GM12878 (cell line): ENCODE measurements around the gene AP1S3. TPM values are rescaled to one million over a fixed set of nuclear protein-coding genes. Genes with fewer than 3 reads are reported as not detected.

Experiments used
- ASH2L ChIP-seq: fragments of 300-600, 200-600 bp; sonication (generic); IDR thresholded peaks from 2 replicates; pipeline ENCODE4 v1.6.1; 2017; ENCODE audit warnings: low read depth, mild to moderate bottlenecking, borderline replicate concordance
- MTA2 ChIP-seq: fragments of 450-650 bp; IDR thresholded peaks from 2 replicates; pipeline ENCODE4 v1.6.1; 2016; ENCODE audit warnings: low read depth, mild to moderate bottlenecking, moderate library complexity
- RUNX3 ChIP-seq: IDR thresholded peaks from 2 replicates; pipeline ENCODE4 v1.6.1; 2012; ENCODE audit warnings: low read length, inconsistent platforms
- SIX5 ChIP-seq: IDR thresholded peaks from 2 replicates; pipeline ENCODE4 v1.6.1; 2011; ENCODE audit warnings: mild to moderate bottlenecking, low read depth, low read length, moderate library complexity; ENCODE audit not compliant: severe bottlenecking
- SMC3 ChIP-seq: IDR thresholded peaks from 2 replicates; pipeline ENCODE4 v1.6.1; 2011; ENCODE audit warnings: low read length, improper control_type of control experiment, borderline replicate concordance
- SP1 ChIP-seq: IDR thresholded peaks from one replicate; pipeline ENCODE4 v1.6.1; 2011; ENCODE audit warnings: low read depth, low read length
- ZNF207 ChIP-seq: fragments of 450-650 bp; IDR thresholded peaks from 2 replicates; pipeline ENCODE4 v1.6.1; 2014; ENCODE audit warnings: antibody characterized with exemption, mild to moderate bottlenecking, borderline replicate concordance
- polyA plus RNA-seq, 11 experiments: library from polyadenylated mRNA; depleted of rRNA in 4 of 11; unstranded in 6 of 11; stranded (reverse) in 5 of 11; fragments of >200 nt; fragmentation: Nextera tagmentation in 4 of 11; fragmentation: Illumina TruSeq in 1 of 11; extraction: Ambion mirVana in 4 of 11; extraction: Trizol in 1 of 11; gene quantifications; 1 replicate in 1 of 11; 2 replicates in 10 of 11; pipeline versions ENCODE4 v1.2.1 to v1.2.3, GENCODE V29; 2011 to 2016; ENCODE audit warnings: inconsistent platforms in 2 of 11, missing spikeins in 2 of 11, low read depth in 1 of 11
- total RNA-seq, 4 experiments: library from RNA; depleted of rRNA in 3 of 4; stranded (reverse); fragments of >200 nt in 3 of 4; fragmentation: Illumina TruSeq in 1 of 4; extraction: Trizol in 1 of 4; gene quantifications; 2 replicates each; pipeline versions ENCODE4 v1.2.1 to v1.2.3, GENCODE V29; 2013 to 2021
- TF ChIP-seq, protein P1 (sequence below): fragments of 450-650 bp; IDR thresholded peaks from 2 replicates; pipeline ENCODE4 v1.6.1; 2018; ENCODE audit warnings: borderline replicate concordance, mild to moderate bottlenecking; ENCODE audit not compliant: partially characterized antibody

The AP1S3 gene
- total and polyA plus RNA-seq, 10 of the 15 experiments (the other 5 are each of a cell fraction or from before 2014, with no cell fraction given), result 2.6 to 14.3 (median 9.2) TPM

GRCh38 chr2:223760838-223761502, 76.4 kb downstream of the AP1S3 start (continued):
- TF ChIP-seq, protein P1, sequence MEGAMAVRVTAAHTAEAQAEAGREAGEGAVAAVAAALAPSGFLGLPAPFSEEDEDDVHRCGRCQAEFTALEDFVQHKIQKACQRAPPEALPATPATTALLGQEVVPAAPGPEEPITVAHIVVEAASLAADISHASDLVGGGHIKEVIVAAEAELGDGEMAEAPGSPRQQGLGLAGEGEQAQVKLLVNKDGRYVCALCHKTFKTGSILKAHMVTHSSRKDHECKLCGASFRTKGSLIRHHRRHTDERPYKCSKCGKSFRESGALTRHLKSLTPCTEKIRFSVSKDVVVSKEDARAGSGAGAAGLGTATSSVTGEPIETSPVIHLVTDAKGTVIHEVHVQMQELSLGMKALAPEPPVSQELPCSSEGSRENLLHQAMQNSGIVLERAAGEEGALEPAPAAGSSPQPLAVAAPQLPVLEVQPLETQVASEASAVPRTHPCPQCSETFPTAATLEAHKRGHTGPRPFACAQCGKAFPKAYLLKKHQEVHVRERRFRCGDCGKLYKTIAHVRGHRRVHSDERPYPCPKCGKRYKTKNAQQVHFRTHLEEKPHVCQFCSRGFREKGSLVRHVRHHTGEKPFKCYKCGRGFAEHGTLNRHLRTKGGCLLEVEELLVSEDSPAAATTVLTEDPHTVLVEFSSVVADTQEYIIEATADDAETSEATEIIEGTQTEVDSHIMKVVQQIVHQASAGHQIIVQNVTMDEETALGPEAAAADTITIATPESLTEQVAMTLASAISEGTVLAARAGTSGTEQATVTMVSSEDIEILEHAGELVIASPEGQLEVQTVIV, result no peak
- TF ChIP-seq ASH2L (no peak), SIX5 (no peak), ZNF207 (no peak), SMC3 (peak; percentile 28; the same call in 1 of the 2 replicates), SP1 (no peak), MTA2 (0 out of 2 replicates have a peak, but pooled peaks have one; percentile 11), RUNX3 (peak; percentile 62; the same call in 1 of the 2 replicates)
- TF ChIP-seq, all 136 proteins: peak for 10
